Activated T-helper 9 cell treated with anti-CD3 and anti-CD28 coated beads, Interleukin-2, amount 50 U/mL, for 16 hours (primary cell): ENCODE data around the gene EMP2.
A peak's percentile ranks its signal among the peaks of the same experiment; 100 is the strongest.
"Not testable (repeated sequence)": the region's sequence is repeated elsewhere in the genome, so short reads cannot be mapped to it uniquely, and the experiment has no call there.

Experiments
- DNase-seq: peaks from one replicate; pipeline ENCODE4 v3.0.0-alpha.2; 2020; ENCODE audit warnings: low read depth

EMP2 gene

DNA sequence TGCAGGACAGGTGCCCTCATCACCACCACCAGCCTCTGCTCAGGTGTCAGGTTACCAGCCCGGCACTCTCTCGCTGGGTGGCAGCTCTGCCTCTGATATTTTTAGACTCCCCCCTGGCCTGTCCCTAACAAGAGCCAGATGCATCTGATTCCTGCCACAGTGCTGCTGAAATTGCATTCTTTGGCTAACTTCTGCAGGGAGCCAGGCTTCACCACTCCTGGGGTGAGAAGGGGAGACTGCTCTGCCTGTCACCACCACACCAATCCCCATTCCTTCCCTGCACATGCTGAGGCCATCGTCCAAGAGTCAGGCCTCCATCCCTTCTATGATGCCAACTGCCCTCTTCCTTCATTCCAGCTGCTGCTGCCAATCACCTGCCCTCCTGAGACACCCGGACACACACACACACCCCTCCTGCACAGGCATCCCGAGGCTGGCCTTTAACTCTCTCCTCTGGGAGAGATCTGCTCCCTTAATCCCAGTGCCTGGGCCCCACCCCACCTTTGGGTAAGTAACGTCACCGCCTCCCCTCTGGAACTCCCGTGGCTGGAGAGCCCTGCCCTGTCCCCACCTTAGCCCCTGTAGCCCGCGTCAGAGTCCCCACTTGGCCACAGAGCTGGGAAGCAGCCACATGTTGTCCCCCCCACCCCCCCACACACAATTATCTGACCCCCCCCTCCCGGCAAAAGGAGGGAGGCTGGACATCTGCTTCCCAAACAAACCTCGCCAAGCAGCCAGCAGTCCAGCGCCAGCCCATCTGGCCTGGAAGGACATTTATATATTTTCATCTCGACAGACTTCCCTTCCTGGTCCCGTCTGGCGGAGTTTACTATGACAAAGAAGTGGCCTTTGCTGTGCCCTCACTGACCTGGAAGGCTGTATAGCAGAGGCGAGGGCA, 2.8 kb downstream of the EMP2 start:
- DNase-seq: no peak

DNA sequence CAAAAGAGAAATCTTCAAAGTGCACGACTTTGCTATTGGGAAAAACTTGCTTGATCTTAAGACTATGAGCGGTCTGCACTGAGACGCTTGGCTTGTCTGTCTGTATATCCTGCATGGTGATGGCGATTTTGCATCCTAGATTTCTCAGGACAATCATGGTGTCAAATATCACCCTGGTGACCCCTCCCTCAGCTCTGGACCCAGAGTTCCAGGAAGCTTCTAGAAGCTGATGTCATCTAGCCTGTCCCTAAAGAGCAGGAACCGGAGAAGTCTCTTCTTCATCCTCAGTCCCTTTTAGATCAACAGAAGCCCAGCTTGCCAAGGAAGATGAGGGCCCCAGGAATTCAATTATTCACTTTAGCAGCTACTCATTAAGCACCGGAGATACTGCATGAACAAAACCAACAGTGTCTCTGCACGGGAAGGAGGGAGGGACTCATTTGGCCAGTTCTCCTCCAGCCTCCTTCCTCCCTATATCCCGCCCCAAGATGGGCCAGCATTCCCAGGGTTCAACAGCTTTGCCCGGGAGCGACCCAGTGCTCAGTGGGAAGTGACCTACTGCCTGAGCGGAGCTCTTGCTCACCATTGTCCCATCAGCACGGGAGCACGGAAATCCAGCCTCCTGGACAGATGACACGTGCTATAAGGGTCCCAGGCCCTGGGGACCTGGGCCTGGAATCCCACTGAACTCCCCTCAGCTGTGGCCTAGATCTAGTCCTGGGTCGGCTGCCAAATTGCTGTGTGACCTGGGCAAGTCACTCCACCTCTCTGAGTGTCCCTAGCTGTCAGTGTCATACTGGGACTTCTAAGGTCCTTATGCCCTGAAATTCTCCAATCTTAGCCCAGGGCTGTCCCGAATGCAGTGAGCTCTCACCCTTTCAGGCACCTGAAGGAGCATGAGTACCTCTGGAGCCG, 3.8 kb downstream of the EMP2 start:
- no peak for DNase-seq

GRCh38 chr16:10575506-10576130, 4.8 kb downstream of the EMP2 start:
- no peak for DNase-seq

GRCh38 chr16:10572611-10573010, 7.8 kb downstream of the EMP2 start:
- no peak for DNase-seq

DNA sequence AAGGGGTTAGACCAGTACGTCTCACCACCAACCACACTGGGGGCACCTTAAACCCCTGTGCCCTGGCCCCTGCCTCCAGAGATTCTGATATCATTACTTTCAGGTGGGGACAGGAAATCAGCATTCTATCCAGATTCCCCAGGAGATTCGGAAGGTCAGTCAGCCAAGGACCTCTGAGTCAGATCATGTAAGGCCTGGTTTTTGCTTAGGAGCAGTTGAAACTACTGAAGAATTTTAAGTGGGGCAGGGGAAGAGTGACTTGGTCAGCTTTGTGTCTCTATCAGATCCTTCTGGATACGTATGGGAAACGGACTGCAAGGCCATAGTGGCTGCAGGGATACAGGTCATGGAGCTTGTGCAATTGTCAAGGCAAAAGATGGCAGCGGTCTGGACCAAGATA, 9.0 kb downstream of the EMP2 start:
- DNase-seq: no peak

GRCh38 chr16:10569621-10570020, 10.8 kb downstream of the EMP2 start:
- no peak for DNase-seq

DNA sequence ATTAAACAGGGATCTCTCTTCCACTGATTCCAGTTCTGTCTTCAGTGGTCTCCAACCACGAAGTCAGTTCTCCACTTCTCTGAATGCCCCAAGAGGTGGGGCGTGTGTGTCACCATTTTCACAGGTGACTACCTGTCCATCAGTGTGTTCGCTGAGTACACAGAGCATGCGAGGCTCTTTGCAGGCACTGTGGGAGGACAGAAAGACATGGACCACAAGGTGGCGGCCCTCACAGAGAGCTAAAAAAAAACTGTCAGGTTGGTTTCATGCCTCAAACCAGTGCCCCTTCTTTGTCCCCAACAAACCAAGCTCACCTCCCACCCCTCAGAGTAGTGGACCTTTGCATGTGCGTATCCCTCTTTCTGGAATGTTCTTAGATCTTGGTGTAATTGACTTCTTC, 13.8 kb downstream of the EMP2 start:
- no peak for DNase-seq

- no peak for DNase-seq
Measured at GRCh38 chr16:10565167-10565566, 15.2 kb downstream of the EMP2 start.

GRCh38 chr16:10564591-10564990, 15.8 kb downstream of the EMP2 start:
- DNase-seq: no peak

DNA sequence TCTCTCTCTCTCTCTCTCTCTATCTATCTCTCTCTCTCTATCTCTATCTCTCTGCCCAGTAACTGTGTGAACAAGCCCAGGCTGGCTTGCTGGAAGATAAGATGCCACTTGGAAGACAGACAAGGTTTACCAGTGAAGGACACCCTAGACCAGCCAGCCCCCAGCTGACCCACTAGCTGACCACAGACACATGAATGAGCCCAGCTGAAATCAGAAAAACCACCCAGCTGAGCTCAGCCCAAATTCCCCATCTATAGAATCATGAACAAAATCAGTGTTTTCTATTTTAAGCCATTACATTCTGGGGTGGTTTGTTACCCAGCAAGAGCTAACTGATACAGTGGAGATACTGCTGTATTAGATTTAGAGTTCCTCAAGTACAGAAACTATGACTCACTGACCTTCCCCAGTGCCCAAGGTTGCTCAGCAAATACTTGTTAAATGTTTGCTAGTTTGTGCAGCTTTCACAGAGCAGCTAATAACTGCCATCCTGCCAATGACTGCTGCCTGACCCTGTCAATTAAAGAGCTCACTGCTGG, 18.0 kb downstream of the EMP2 start:
- no peak for DNase-seq

DNA sequence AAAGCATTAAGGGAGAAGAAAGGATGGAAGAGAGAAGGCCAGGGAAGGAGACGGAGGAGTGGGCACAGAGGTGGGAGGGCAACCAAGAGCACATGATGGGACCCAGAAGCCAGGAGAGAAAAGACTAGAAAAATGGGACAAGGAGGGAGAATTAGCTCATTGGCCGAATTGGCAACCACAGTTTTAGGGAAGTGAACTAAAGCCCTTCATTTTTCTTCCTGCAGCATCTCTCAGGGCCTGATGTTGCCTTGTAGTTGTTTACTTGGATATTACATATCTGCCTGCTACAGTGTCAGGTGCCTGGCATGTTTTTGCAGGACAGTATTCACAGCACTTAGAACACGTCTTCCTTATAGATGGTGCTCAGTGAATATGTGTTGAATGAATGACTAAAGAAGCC, 19.0 kb downstream of the EMP2 start:
- no peak for DNase-seq

DNA sequence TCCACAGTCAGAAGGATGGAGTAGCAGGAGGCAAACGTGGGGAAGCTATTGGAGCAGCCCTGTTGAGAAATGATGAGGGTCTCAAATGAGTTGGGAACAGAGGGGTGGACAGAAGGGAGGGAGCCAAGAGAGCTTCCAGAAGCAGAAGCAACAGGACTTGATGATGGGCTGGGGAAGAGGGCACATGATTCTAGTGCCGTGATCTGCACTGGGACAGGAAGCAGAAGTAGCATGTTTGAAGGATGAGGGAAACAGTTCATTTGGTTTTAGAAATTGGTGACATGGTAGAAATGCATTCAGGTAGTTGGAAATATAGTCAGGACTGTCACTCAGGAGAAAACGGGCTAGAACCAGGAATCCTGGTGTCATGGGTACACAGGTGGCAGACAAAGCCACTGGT, 19.4 kb downstream of the EMP2 start:
- no peak for DNase-seq

- DNase-seq: not testable (repeated sequence)
Measured at GRCh38 chr16:10559792-10560191, 20.6 kb downstream of the EMP2 start.

- no peak for DNase-seq
Measured at GRCh38 chr16:10558746-10559641, 21.4 kb downstream of the EMP2 start.

GRCh38 chr16:10558305-10558704, 22.1 kb downstream of the EMP2 start:
- DNase-seq: no peak

- DNase-seq: no peak
Measured at GRCh38 chr16:10557750-10558149, 22.6 kb downstream of the EMP2 start.

DNA sequence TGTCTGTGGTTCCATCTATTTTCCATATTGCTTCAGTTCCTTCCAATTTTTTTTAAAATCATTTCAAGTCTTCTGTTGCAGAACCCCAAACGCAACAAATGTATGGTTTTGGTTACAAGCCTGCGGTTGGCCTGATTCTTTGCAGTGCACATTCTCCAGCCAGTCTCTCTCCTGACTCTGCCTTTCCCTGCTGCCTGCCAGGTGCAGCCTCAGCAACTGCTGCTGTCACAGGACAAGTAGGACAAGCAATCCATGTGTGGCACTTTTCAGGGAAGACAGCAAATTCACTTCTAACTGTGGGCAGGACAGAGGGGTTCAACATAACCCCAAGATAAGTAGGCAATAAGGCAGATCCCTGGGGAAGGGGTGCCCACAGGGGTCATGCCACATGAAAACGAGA, 24.2 kb downstream of the EMP2 start:
- DNase-seq: no peak

- no peak for DNase-seq
Measured at GRCh38 chr16:10554569-10554968, 25.8 kb downstream of the EMP2 start.

GRCh38 chr16:10552998-10553491, 27.4 kb downstream of the EMP2 start:
- peak; percentile 4 for DNase-seq

DNA sequence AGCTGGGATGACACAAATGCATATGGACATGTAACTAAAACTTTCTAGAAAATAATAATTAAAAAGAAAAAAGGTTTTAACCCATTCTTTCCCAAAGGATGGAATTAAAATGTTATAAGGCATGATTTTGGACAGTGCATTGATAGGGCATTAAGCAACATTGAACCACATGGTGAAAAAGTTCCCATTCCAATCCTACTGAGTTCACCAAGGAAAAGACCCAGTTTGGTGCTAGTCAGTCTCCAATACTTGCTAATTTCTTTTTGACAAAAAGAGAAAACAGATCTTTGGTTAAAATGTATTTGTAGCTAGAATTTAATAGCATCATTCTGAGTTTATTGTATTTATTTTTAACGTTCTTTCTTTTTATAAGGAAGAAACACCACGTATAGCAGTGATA, 28.1 kb downstream of the EMP2 start:
- no peak for DNase-seq

DNA sequence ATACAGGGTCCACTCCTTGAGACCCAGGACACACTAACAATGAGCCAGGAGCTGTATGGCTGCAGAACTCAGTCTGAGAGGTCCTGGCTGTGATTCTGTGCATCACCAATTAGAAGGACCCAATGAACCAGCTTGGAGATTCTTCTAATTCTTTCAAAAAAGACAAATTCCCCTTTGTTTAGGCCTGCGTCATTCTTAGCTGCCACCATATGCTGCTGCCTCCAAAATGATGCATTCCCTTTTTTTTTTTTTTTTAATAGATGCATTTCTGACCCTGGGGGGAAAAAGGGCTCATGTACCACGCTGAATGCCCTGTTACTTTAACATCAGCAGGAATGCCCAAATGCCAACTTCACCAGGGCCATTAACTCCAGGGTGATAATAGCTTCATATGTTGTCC, 28.5 kb downstream of the EMP2 start:
- no peak for DNase-seq
